PFSK-1 (cell line): ENCODE measurements around the gene GFPT1.

Experiments
- FOXP2 ChIP-seq: optimal IDR thresholded peaks from 2 replicates; pipeline ENCODE3; 2011; ENCODE audit warnings: borderline replicate concordance, control low read depth, inconsistent platforms; ENCODE audit not compliant: insufficient read depth; ENCODE audit errors: extremely low read length, extremely low read depth
- POLR2AphosphoS5 ChIP-seq: IDR thresholded peaks from 2 replicates; pipeline ENCODE4 v1.6.1; 2012; ENCODE audit warnings: low read depth, mild to moderate bottlenecking, control low read depth, low read length, moderate library complexity
- SIN3A ChIP-seq: IDR thresholded peaks from 2 replicates; pipeline ENCODE4 v1.6.1; 2012; ENCODE audit warnings: mild to moderate bottlenecking, low read length, moderate library complexity, borderline replicate concordance; ENCODE audit not compliant: insufficient read depth
- TAF1 ChIP-seq: IDR thresholded peaks from 2 replicates; pipeline ENCODE4 v1.6.1; 2012; ENCODE audit warnings: low read length, control low read depth, borderline replicate concordance; ENCODE audit not compliant: insufficient read depth
- TF ChIP-seq, protein P1 (sequence below), 2 experiments: IDR thresholded peaks; 2 replicates each; pipeline versions ENCODE4 v1.6.1 to v1.8.0; 2011 to 2012; ENCODE audit warnings: low read depth in 2 of 2, low read length in 2 of 2, control low read depth in 1 of 2, inconsistent platforms in 1 of 2, mild to moderate bottlenecking in 1 of 2, moderate library complexity in 1 of 2; ENCODE audit not compliant: insufficient read depth in 1 of 2

Gene GFPT1

DNA sequence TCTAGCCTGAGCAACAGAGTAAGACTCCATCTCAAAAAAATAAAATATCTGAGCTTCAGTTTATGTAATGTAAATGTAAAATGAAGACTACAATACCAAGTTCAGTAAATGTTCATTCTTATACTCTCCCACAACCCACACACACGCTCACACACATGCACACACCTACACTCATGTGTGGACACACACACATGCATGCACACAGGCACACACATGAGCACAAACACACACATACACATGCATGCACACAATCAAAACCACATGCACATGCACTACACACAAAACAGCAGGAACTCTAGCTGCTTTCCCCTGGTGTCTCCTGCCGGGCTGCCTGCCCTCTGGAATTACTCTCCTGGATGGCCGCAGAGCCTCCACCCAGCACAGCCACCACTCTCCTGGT is 90.6 kb downstream of the GFPT1 start:
- TF ChIP-seq FOXP2 (no peak), SIN3A (no peak), TAF1 (no peak), POLR2AphosphoS5 (no peak)
- TF ChIP-seq, protein P1, sequence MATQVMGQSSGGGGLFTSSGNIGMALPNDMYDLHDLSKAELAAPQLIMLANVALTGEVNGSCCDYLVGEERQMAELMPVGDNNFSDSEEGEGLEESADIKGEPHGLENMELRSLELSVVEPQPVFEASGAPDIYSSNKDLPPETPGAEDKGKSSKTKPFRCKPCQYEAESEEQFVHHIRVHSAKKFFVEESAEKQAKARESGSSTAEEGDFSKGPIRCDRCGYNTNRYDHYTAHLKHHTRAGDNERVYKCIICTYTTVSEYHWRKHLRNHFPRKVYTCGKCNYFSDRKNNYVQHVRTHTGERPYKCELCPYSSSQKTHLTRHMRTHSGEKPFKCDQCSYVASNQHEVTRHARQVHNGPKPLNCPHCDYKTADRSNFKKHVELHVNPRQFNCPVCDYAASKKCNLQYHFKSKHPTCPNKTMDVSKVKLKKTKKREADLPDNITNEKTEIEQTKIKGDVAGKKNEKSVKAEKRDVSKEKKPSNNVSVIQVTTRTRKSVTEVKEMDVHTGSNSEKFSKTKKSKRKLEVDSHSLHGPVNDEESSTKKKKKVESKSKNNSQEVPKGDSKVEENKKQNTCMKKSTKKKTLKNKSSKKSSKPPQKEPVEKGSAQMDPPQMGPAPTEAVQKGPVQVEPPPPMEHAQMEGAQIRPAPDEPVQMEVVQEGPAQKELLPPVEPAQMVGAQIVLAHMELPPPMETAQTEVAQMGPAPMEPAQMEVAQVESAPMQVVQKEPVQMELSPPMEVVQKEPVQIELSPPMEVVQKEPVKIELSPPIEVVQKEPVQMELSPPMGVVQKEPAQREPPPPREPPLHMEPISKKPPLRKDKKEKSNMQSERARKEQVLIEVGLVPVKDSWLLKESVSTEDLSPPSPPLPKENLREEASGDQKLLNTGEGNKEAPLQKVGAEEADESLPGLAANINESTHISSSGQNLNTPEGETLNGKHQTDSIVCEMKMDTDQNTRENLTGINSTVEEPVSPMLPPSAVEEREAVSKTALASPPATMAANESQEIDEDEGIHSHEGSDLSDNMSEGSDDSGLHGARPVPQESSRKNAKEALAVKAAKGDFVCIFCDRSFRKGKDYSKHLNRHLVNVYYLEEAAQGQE (IDR thresholded peaks at IDR 0.05; ENCODE audit: insufficient read depth in 1 of 2, low read depth in 2 of 2, low read length in 2 of 2) = no peak

DNA sequence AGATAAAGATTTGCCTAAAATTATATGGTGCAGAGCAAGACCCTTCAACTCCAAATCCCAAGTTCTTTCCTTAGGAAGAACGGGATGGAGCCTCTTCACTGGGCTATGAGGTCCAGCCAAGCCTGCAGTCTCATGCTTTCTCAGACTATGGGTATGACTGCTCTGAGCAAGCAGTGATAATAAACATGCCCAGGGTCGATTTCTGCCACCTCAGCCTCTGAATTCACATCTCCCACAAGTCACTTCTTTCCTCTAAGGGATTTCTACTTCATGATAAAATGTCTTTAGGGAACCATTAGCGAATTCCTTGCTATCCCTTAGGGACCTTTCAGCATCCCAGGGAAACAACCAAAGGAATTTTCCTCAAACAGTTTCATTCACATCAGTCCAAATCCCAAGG is 94.8 kb downstream of the GFPT1 start:
- no peak for TF ChIP-seq TAF1
- no peak for TF ChIP-seq POLR2AphosphoS5
- TF ChIP-seq, protein P1 (IDR thresholded peaks at IDR 0.05; ENCODE audit: insufficient read depth in 1 of 2, low read depth in 2 of 2, low read length in 2 of 2) = no peak
- TF ChIP-seq FOXP2 = no peak
- no peak for TF ChIP-seq SIN3A

- no peak for TF ChIP-seq FOXP2
- TF ChIP-seq, protein P1 (IDR thresholded peaks at IDR 0.05; ENCODE audit: insufficient read depth in 1 of 2, low read depth in 2 of 2, low read length in 2 of 2) = no peak
- TF ChIP-seq TAF1 = no peak
- no peak for TF ChIP-seq POLR2AphosphoS5
- TF ChIP-seq SIN3A = no peak
Observed at GRCh38 chr2:69291721-69292120, 95.3 kb downstream of the GFPT1 start.

GRCh38 chr2:69291004-69291650 is 95.9 kb downstream of the GFPT1 start:
- TF ChIP-seq SIN3A = no peak
- no peak for TF ChIP-seq FOXP2
- no peak for TF ChIP-seq TAF1
- no peak for TF ChIP-seq POLR2AphosphoS5
- TF ChIP-seq, protein P1 (IDR thresholded peaks at IDR 0.05; ENCODE audit: insufficient read depth in 1 of 2, low read depth in 2 of 2, low read length in 2 of 2) = no peak

DNA sequence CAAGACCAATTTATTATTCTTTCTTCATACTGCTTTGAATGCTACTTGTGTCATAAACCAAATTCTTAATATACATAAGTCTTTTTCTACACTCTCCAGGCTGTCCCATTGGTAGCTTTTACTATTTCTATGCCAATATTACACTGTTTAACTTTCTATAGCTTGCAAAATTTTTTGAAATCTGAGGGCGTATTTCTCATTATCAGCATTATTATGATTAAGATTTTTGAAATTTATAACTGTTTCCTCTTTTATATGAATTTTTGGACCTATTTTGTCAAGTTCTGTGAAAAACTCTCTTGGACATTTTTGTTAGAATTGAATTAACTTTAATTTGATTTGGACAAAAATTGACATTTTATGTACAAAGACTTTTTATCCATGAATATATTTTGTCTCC is 98.6 kb downstream of the GFPT1 start:
- TF ChIP-seq FOXP2 = no peak
- TF ChIP-seq SIN3A = no peak
- TF ChIP-seq, protein P1 (IDR thresholded peaks at IDR 0.05; ENCODE audit: insufficient read depth in 1 of 2, low read depth in 2 of 2, low read length in 2 of 2) = no peak
- TF ChIP-seq TAF1 = no peak
- no peak for TF ChIP-seq POLR2AphosphoS5
